B cell (primary cell): ENCODE measurements around the gene ADAM12. TPM values are rescaled to one million over a fixed set of nuclear protein-coding genes. Genes with fewer than 3 reads are reported as not detected.

ENCODE experiments used
- ATAC-seq: fragments of 200-7000 bp; cut with Tn5 transposase; one replicate; pipeline ENCODE4 v1.10.0; 2021; ENCODE audit warnings: low read depth, mild to moderate bottlenecking, moderate number of reproducible peaks, moderate library complexity
- CTCF ChIA-PET: fragments of 350-600 bp; sonication (Branson Sonifier 250); formaldehyde crosslinking; loops from one replicate; lab custom pipeline; 2021; ENCODE audit warnings: antibody characterized with exemption, inconsistent platforms; lab: Charles Lee
- POLR2A ChIA-PET: fragments of 350-600 bp; sonication (Branson Sonifier 250); formaldehyde crosslinking; loops from one replicate; lab custom pipeline; 2021; ENCODE audit warnings: antibody characterized with exemption; lab: Charles Lee
- DNase-seq: peaks from one replicate; pipeline ENCODE4 v3.0.0; 2013
- H2AFZ ChIP-seq: 2 replicates; pipeline ENCODE4 v1.6.1; 2012; ENCODE audit warnings: mild to moderate bottlenecking, low read depth, low read length; ENCODE audit not compliant: insufficient read depth, poor library complexity, severe bottlenecking
- H3K27ac ChIP-seq, 2 donors: 1 replicate in 1 of 2; 2 replicates in 1 of 2; pipeline ENCODE4 v1.5.1; 2012 to 2013; ENCODE audit warnings: low read length in 2 of 2, mild to moderate bottlenecking in 2 of 2, moderate library complexity in 1 of 2
- H3K27me3 ChIP-seq, 4 experiments: fragments of 200-600 bp in 1 of 4; sonication (generic) in 1 of 4; replicated peaks in 1 of 4; 1 replicate in 2 of 4; 2 replicates in 2 of 4; pipeline versions ENCODE4 v1.6.1 to v1.7.0; 2013 to 2016; ENCODE audit warnings: low read length in 3 of 4, mild to moderate bottlenecking in 2 of 4, mixed read lengths in 1 of 4, moderate library complexity in 1 of 4; ENCODE audit not compliant: insufficient read depth in 4 of 4, control insufficient read depth in 3 of 4; ENCODE audit errors: control extremely low read depth in 1 of 4
- H3K36me3 ChIP-seq, 2 experiments: replicated peaks in 1 of 2; 1 replicate in 1 of 2; 2 replicates in 1 of 2; pipeline versions ENCODE4 v1.6.1 to v1.7.1; 2013; ENCODE audit warnings: low read length in 1 of 2; ENCODE audit not compliant: insufficient read depth in 2 of 2, control insufficient read depth in 1 of 2; ENCODE audit errors: control extremely low read depth in 1 of 2, extremely low read depth in 1 of 2
- H3K4me1 ChIP-seq, 2 donors: fragments of 200-600 bp in 1 of 2; sonication (generic) in 1 of 2; 1 replicate in 1 of 2; 2 replicates in 1 of 2; pipeline versions ENCODE4 v1.5.1 to v1.6.1; 2013 to 2017; ENCODE audit warnings: low read length in 2 of 2; ENCODE audit not compliant: control insufficient read depth in 2 of 2, insufficient read depth in 2 of 2
- H3K4me2 ChIP-seq: replicated peaks from 2 replicates; pipeline ENCODE3; 2012; ENCODE audit warnings: mild to moderate bottlenecking, low read depth, low read length; ENCODE audit not compliant: poor library complexity, severe bottlenecking
- H3K4me3 ChIP-seq, 5 experiments: fragments of 200-600 bp in 1 of 5; sonication (generic) in 1 of 5; 1 replicate in 3 of 5; 2 replicates in 2 of 5; pipeline versions ENCODE4 v1.5.1 to v1.7.0; 2011 to 2016; ENCODE audit warnings: low read length in 4 of 5, mild to moderate bottlenecking in 4 of 5, low read depth in 2 of 5, control low read depth in 1 of 5, moderate library complexity in 1 of 5; ENCODE audit not compliant: insufficient read depth in 1 of 5; ENCODE audit errors: control extremely low read depth in 1 of 5, extremely low read depth in 1 of 5
- H3K79me2 ChIP-seq: fragments of 200-600 bp; sonication (generic); one replicate; pipeline ENCODE4 v1.6.0; 2016; ENCODE audit warnings: low read length; ENCODE audit not compliant: control insufficient read depth, insufficient read depth
- H3K9ac ChIP-seq: fragments of 200-600 bp; sonication (generic); 2 replicates; pipeline ENCODE4 v1.6.1; 2017; ENCODE audit warnings: mild to moderate bottlenecking, low read length, moderate library complexity
- H3K9me3 ChIP-seq, 3 donors: one replicate each; pipeline versions ENCODE4 v1.6.1 to v1.7.1; 2013; ENCODE audit warnings: low read length in 2 of 3; ENCODE audit not compliant: control insufficient read depth in 2 of 3, insufficient read depth in 1 of 3; ENCODE audit errors: control extremely low read depth in 1 of 3
- H4K20me1 ChIP-seq: 2 replicates; pipeline ENCODE4 v1.6.0; 2012; ENCODE audit warnings: mild to moderate bottlenecking, low read length; ENCODE audit not compliant: insufficient read depth, control insufficient read depth, poor library complexity, severe bottlenecking
- H3K27ac Mint-ChIP-seq: one replicate; pipeline ENCODE4 v1.8.0; 2021; ENCODE audit warnings: mixed read lengths
- H3K27me3 Mint-ChIP-seq: one replicate; pipeline ENCODE4 v1.8.0; 2021; ENCODE audit warnings: mixed read lengths
- H3K4me1 Mint-ChIP-seq: one replicate; pipeline ENCODE4 v1.8.0; 2021; ENCODE audit warnings: mixed read lengths
- H3K4me3 Mint-ChIP-seq: one replicate; pipeline ENCODE4 v1.8.0; 2021; ENCODE audit warnings: mixed read lengths
- H3K9me3 Mint-ChIP-seq: one replicate; pipeline ENCODE4 v1.8.0; 2022; ENCODE audit warnings: mixed read lengths; ENCODE audit not compliant: insufficient read depth
- EZH2 ChIP-seq: IDR thresholded peaks from 2 replicates; pipeline ENCODE4 v1.6.1; 2012; ENCODE audit warnings: borderline replicate concordance, low read depth, mild to moderate bottlenecking, moderate library complexity, low read length; ENCODE audit not compliant: insufficient read depth, poor library complexity, severe bottlenecking
- WGBS: methylation state at CpG from one replicate; pipeline ENCODE4 v1.1.5; 2013; ENCODE audit warnings: missing lambda C conversion rate; ENCODE audit not compliant: insufficient coverage; 5-methylcytosine and 5-hydroxymethylcytosine counted together
- intact Hi-C: fragments of 100-400 bp; cut with micrococcal nuclease; formaldehyde crosslinking; loops from one replicate; pipeline ENCODE4 v1.10.0; 2022
- polyA plus RNA-seq: library from polyadenylated mRNA; depleted of rRNA; stranded (reverse); fragments of >200 nt; gene quantifications from 2 replicates; pipeline ENCODE4 v1.2.3, GENCODE V29; 2012
- total RNA-seq, 2 donors: library from RNA; stranded (reverse); fragments of 120-200 nt in 1 of 2; gene quantifications; 1 replicate in 1 of 2; 2 replicates in 1 of 2; pipeline versions ENCODE4 v1.2.3 to v1.2.4, GENCODE V29; 2013 to 2022
- TF ChIP-seq, protein P1 (sequence below): fragments of 200-600 bp; IDR thresholded peaks from one replicate; pipeline ENCODE4 v1.8.0; 2022; ENCODE audit warnings: antibody characterized with exemption, mild to moderate bottlenecking

Gene ADAM12
- total and polyA plus RNA-seq, 2 donors (not counting 1 experiment from before 2014, with no cell fraction given) = 0.01 to 0.22 TPM

DNA sequence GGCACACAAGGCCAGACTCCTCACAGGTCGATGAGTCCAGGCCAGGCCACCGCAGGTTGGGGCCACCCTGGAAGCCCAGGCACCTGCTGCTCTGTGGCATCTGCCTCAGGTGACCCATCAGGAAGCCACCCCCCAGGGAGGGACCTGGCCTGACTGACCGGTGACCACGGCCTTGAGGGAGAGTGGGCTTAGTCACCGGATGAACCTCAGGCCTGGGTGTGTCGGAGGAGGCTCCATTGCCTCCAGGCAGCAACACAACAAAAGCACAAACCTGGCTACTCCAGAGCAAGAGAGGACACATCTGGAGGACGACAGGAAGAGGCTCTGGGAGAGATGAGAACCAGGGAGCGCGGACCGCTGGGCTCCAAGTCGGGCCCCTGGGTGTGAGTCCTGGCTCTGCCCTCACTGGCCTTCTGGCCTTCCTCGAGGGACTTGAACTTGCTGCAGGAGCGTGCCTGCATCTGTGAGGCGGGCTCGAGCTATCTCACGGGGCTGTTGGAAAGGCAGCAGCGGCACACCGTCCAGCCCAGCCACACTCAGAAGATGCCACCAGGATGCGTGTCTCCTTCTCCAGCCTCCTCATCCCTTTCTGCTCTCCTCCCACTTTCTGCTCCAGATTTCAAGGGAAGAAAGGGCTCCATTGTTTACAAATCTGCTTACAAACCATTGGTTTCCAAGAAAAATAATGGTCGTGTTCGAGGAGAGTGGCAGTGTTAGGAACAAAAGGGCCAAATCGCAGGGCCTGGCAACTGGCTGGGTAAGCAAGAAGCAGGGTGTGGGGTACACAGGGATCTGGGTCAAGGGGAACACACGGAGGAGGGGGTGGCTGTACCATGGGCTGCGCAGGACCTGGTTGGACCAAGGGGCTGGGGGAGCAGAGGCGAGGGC lies 152.9 kb downstream of the ADAM12 start:
- no peak overlapping the region for H3K27ac ChIP-seq
- DNase-seq (no peak), ATAC-seq (no peak)
- WGBS = 92% methylated on average over 22 of the region's 25 CpGs
- no peaks in the 10 kb centered on the region for H3K27me3 ChIP-seq
- TF ChIP-seq, protein P1, sequence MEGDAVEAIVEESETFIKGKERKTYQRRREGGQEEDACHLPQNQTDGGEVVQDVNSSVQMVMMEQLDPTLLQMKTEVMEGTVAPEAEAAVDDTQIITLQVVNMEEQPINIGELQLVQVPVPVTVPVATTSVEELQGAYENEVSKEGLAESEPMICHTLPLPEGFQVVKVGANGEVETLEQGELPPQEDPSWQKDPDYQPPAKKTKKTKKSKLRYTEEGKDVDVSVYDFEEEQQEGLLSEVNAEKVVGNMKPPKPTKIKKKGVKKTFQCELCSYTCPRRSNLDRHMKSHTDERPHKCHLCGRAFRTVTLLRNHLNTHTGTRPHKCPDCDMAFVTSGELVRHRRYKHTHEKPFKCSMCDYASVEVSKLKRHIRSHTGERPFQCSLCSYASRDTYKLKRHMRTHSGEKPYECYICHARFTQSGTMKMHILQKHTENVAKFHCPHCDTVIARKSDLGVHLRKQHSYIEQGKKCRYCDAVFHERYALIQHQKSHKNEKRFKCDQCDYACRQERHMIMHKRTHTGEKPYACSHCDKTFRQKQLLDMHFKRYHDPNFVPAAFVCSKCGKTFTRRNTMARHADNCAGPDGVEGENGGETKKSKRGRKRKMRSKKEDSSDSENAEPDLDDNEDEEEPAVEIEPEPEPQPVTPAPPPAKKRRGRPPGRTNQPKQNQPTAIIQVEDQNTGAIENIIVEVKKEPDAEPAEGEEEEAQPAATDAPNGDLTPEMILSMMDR = no peak
- no peak overlapping the region for H3K4me2 ChIP-seq
- intact Hi-C loops = no loop called here
- ChIA-PET POLR2A (no interaction called here), CTCF (no interaction called here)
- no peaks in the 10 kb centered on the region for H4K20me1 ChIP-seq
- H3K79me2 ChIP-seq = no peaks in the 10 kb centered on the region
- H3K4me3 ChIP-seq = no peak overlapping the region
- Mint-ChIP-seq H3K4me3 (no peak overlapping the region), H3K9me3 (no peaks in the 10 kb centered on the region), H3K27ac (no peak overlapping the region), H3K4me1 (no peaks in the 10 kb centered on the region), H3K27me3 (peaks cover 30% of the 10 kb centered on the region)
- H3K9ac ChIP-seq = no peak overlapping the region
- H3K36me3 ChIP-seq = no peaks in the 10 kb centered on the region
- no peaks in the 10 kb centered on the region for H3K4me1 ChIP-seq
- H2AFZ ChIP-seq = no peak overlapping the region
- H3K9me3 ChIP-seq = peaks cover 0 to 14% (median 7%) of the 10 kb centered on the region in 3 donors

DNA sequence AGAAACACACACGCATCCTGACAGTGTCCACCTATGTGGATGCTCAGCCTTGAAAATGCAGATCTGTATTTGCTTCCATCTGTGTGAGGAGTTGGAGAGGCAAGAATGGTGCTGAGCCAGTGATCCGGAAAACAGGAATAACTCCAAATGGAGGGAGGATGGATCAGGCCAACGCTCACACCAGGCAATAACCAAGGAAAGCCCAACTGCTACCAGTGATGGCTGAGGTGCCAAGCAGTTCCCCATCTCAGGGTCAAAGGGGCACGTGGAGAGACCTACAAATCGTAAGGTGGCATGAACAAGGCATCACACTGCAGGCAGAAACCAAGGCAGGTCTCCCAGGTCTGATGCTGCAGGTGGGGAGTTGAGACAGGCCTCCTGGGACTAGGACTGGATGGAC lies 153.6 kb downstream of the ADAM12 start:
- H3K27me3 ChIP-seq = no peaks in the 10 kb centered on the region
- Mint-ChIP-seq H3K4me1 (no peaks in the 10 kb centered on the region), H3K9me3 (no peaks in the 10 kb centered on the region), H3K27ac (no peak overlapping the region), H3K27me3 (peaks cover 29% of the 10 kb centered on the region), H3K4me3 (no peak overlapping the region)
- no peaks in the 10 kb centered on the region for H3K4me1 ChIP-seq
- ChIA-PET POLR2A (no interaction called here), CTCF (no interaction called here)
- intact Hi-C loops = no loop called here
- H4K20me1 ChIP-seq = no peaks in the 10 kb centered on the region
- TF ChIP-seq, protein P1 = no peak
- no peak for TF ChIP-seq EZH2
- H3K9ac ChIP-seq = no peak overlapping the region
- no peaks in the 10 kb centered on the region for H3K36me3 ChIP-seq
- no peak overlapping the region for H3K4me2 ChIP-seq
- no peak overlapping the region for H3K4me3 ChIP-seq
- DNase-seq (no peak), ATAC-seq (no peak)
- H2AFZ ChIP-seq = no peak overlapping the region
- no peak overlapping the region for H3K27ac ChIP-seq
- H3K79me2 ChIP-seq = no peaks in the 10 kb centered on the region
- peaks cover 0 to 14% (median 7%) of the 10 kb centered on the region in 3 donors for H3K9me3 ChIP-seq
- WGBS = 96% methylated on average over 5 of the region's 5 CpGs
